Liver (tissue), 3 donors: ENCODE measurements around the gene RAB6D.
"Not testable (repeated sequence)": the region's sequence is repeated elsewhere in the genome, so short reads cannot be mapped to it uniquely, and the experiment has no call there.

Source experiments
- EGR1 ChIP-seq, 2 donors: IDR thresholded peaks; 2 replicates each; pipeline ENCODE4 v1.6.1; 2016 to 2018; ENCODE audit warnings: antibody characterized with exemption in 2 of 2, low read depth in 2 of 2
- GABPA ChIP-seq, 2 donors: IDR thresholded peaks in 1 of 2; conservative IDR thresholded peaks in 1 of 2; 2 replicates each; pipeline ENCODE4 v1.6.1; 2016; ENCODE audit warnings: antibody characterized with exemption in 2 of 2, mild to moderate bottlenecking in 1 of 2, moderate library complexity in 1 of 2
- RXRA ChIP-seq, 2 donors: IDR thresholded peaks; 2 replicates each; pipeline ENCODE4 v1.6.1; 2017 to 2018; ENCODE audit warnings: antibody characterized with exemption in 2 of 2, mild to moderate bottlenecking in 1 of 2
- YY1 ChIP-seq: IDR thresholded peaks from 2 replicates; pipeline ENCODE4 v1.6.1; 2016; ENCODE audit warnings: antibody characterized with exemption, mild to moderate bottlenecking
- TF ChIP-seq, protein P1 (sequence below): fragments of 150-350 bp; IDR thresholded peaks from 2 replicates; pipeline ENCODE4 v1.5.1; 2017; ENCODE audit warnings: improper control_type of control experiment, low read depth, low read length; ENCODE audit not compliant: missing input control
- TF ChIP-seq, protein P2 (sequence below): IDR thresholded peaks from 2 replicates; pipeline ENCODE4 v1.6.1; 2016; ENCODE audit warnings: antibody characterized with exemption, mild to moderate bottlenecking
- TF ChIP-seq, protein P3 (sequence below): IDR thresholded peaks from 2 replicates; pipeline ENCODE4 v1.6.1; 2016; ENCODE audit warnings: antibody characterized with exemption
- TF ChIP-seq, protein P4 (sequence below): IDR thresholded peaks from 2 replicates; pipeline ENCODE4 v1.6.1; 2016; ENCODE audit warnings: antibody characterized with exemption
- donor health status: healthy.
- donor health status: healthy.

DNA sequence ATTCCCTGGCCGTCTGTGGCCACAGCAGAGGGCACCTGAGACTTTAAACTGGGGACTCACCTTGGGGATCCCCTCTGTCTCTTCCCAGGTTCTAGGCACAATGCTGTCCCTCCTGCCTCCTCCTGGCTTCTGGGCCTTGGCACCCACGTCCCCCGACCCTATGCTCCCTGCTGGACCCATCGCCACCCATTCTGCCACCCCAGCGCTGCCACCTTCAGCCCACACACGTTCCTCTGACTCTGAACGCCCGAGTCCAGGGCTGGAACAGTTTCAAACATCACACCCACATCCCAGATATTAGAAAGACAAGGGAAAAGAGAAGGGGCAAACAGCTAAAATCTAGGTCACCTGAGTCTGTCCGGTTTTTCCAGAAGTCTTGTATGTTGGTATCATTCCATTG lies 28.0 kb upstream of the RAB6D start:
- TF ChIP-seq, protein P1, sequence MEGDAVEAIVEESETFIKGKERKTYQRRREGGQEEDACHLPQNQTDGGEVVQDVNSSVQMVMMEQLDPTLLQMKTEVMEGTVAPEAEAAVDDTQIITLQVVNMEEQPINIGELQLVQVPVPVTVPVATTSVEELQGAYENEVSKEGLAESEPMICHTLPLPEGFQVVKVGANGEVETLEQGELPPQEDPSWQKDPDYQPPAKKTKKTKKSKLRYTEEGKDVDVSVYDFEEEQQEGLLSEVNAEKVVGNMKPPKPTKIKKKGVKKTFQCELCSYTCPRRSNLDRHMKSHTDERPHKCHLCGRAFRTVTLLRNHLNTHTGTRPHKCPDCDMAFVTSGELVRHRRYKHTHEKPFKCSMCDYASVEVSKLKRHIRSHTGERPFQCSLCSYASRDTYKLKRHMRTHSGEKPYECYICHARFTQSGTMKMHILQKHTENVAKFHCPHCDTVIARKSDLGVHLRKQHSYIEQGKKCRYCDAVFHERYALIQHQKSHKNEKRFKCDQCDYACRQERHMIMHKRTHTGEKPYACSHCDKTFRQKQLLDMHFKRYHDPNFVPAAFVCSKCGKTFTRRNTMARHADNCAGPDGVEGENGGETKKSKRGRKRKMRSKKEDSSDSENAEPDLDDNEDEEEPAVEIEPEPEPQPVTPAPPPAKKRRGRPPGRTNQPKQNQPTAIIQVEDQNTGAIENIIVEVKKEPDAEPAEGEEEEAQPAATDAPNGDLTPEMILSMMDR = not testable (repeated sequence)
- not testable (repeated sequence) for TF ChIP-seq YY1; GABPA (IDR thresholded peaks at IDR 0.05 in 1 of 2, conservative IDR thresholded peaks at IDR 0.05 in 1 of 2); RXRA (IDR thresholded peaks at IDR 0.05); EGR1 (IDR thresholded peaks at IDR 0.05; ENCODE audit: low read depth in 2 of 2)
- TF ChIP-seq, protein P2, sequence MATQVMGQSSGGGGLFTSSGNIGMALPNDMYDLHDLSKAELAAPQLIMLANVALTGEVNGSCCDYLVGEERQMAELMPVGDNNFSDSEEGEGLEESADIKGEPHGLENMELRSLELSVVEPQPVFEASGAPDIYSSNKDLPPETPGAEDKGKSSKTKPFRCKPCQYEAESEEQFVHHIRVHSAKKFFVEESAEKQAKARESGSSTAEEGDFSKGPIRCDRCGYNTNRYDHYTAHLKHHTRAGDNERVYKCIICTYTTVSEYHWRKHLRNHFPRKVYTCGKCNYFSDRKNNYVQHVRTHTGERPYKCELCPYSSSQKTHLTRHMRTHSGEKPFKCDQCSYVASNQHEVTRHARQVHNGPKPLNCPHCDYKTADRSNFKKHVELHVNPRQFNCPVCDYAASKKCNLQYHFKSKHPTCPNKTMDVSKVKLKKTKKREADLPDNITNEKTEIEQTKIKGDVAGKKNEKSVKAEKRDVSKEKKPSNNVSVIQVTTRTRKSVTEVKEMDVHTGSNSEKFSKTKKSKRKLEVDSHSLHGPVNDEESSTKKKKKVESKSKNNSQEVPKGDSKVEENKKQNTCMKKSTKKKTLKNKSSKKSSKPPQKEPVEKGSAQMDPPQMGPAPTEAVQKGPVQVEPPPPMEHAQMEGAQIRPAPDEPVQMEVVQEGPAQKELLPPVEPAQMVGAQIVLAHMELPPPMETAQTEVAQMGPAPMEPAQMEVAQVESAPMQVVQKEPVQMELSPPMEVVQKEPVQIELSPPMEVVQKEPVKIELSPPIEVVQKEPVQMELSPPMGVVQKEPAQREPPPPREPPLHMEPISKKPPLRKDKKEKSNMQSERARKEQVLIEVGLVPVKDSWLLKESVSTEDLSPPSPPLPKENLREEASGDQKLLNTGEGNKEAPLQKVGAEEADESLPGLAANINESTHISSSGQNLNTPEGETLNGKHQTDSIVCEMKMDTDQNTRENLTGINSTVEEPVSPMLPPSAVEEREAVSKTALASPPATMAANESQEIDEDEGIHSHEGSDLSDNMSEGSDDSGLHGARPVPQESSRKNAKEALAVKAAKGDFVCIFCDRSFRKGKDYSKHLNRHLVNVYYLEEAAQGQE = not testable (repeated sequence)
- TF ChIP-seq, protein P3, sequence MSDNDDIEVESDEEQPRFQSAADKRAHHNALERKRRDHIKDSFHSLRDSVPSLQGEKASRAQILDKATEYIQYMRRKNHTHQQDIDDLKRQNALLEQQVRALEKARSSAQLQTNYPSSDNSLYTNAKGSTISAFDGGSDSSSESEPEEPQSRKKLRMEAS = not testable (repeated sequence)
- TF ChIP-seq, protein P4, sequence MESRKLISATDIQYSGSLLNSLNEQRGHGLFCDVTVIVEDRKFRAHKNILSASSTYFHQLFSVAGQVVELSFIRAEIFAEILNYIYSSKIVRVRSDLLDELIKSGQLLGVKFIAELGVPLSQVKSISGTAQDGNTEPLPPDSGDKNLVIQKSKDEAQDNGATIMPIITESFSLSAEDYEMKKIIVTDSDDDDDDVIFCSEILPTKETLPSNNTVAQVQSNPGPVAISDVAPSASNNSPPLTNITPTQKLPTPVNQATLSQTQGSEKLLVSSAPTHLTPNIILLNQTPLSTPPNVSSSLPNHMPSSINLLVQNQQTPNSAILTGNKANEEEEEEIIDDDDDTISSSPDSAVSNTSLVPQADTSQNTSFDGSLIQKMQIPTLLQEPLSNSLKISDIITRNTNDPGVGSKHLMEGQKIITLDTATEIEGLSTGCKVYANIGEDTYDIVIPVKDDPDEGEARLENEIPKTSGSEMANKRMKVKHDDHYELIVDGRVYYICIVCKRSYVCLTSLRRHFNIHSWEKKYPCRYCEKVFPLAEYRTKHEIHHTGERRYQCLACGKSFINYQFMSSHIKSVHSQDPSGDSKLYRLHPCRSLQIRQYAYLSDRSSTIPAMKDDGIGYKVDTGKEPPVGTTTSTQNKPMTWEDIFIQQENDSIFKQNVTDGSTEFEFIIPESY = not testable (repeated sequence)
